HG03025 (cell line): ENCODE results near the gene DNM1.
"Not testable (repeated sequence)": the region's sequence is repeated elsewhere in the genome, so short reads cannot be mapped to it uniquely, and the experiment has no call there.

Source experiments
- ATAC-seq: cut with Tn5 transposase; IDR thresholded peaks from one replicate; pipeline ENCODE4 v1.9.1; 2021; ENCODE audit warnings: mild to moderate bottlenecking, moderate library complexity; ENCODE audit not compliant: unreplicated experiment, low FRiP score

The DNM1 gene

DNA sequence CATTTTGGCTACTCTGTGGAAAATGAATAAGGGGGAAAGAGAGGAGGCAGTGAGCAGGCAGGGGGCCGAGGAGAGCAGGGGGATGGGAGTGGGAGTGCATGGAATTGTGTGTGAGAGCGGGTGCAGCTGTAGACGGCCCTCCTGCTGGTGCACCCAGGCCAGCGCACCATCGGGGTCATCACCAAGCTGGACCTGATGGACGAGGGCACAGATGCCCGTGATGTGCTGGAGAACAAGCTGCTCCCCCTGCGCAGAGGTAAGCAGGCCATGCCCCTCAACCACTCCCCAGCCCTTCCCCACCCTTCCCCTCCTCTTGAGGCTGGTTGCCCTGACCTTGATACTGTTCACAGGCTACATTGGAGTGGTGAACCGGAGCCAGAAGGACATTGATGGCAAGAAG is 16.7 kb downstream of the DNM1 start:
- no peak for ATAC-seq

DNA sequence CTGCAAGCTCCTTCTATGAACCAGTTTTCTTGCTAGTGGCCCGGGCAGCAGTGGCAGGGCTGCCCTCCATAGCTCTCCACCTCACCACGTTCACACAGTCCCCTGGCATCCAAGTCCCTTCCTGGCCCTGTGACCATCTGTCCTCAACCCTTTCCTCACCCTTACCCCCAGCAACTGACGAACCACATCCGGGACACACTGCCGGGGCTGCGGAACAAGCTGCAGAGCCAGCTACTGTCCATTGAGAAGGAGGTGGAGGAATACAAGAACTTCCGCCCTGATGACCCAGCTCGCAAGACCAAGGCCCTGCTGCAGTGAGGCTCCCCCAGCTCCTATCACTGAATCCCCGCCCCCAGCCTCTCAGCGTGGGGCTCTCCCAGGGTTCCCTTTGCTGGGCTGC is 18.8 kb downstream of the DNM1 start:
- no peak for ATAC-seq

DNA sequence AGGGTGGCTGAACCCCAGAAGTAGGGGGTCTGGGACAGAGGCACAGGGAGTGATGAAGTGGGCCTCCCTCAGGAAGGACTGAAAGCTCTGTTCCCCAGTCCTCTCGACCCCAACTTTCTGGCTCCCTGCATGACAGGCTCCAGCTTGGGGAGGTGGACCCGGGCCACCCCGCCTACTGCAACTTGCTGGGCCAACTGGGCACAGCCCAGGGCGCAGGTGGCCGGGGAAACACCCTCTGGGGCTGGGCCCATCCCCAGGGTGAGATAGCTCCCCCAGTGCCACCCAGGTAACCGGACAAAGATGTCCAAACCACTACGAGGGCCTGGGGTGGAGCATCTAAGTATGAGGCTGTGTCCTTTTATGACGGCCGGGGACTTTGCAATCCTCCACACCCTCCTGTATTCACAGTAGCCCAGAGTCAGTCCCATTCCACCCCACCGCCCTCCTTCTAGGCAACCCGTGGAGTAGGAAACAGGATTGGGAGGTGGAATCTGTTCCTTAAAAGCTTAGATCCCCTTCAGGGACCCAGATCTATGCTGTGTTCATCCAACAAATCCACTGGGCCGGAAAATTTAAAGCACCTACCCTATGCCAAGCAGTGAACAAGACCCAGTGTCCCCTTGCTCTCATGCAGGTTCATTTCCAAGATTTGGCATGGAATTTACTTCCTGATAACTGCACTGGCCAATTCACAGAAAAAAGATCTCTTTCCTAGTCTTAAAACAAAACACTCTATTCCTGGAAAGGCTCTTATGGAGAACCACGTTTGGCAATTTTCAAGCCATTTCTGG is 19.9 kb downstream of the DNM1 start:
- ATAC-seq = no peak

DNA sequence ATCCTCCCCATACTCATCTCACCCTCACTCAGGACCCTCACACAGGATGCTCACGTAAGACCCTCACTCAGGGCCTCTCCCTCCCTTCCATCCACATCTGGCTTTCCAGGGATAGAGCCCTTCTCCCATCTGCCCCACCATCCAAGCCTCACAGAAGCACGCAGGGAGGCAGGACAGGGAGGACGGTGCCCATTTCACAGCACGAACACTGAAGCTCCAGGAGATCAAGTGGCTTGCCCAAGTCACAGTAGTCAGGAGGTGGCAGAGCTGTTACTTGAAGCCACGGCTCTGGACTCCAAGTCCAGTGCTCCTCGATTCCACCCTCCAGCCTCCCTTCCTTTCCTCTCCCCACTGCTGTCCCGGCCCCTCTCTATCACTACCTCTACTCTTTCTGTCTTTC is 21.7 kb downstream of the DNM1 start:
- ATAC-seq = no peak

DNA sequence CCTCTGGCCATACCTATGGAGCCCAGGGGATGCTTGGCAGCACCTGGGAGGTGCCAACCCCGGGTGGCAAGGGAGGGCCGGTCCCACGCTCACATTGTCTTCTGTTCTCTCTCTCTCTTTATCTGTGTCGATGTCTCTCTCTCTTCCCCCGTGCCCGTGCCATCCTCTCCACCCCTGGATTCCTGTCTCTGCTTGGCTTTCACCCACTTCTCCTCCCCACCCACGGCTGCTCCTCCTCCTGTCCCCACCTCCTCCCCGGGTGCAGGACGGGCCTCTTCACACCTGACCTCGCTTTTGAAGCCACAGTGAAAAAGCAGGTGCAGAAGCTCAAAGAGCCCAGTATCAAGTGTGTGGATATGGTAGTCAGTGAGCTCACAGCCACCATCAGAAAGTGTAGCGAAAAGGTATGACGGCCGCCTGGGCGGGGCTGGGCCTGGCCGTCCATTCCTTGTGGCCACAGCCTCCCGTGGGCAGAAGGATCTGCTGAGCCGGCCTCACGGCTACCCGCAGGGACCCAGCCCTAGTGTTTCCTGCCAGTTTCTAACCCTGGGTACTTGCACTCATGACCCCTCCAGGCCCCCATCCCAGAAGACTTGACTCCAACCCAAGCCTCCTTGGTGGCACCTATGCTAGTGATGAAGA is 22.7 kb downstream of the DNM1 start:
- no peak for ATAC-seq

DNA sequence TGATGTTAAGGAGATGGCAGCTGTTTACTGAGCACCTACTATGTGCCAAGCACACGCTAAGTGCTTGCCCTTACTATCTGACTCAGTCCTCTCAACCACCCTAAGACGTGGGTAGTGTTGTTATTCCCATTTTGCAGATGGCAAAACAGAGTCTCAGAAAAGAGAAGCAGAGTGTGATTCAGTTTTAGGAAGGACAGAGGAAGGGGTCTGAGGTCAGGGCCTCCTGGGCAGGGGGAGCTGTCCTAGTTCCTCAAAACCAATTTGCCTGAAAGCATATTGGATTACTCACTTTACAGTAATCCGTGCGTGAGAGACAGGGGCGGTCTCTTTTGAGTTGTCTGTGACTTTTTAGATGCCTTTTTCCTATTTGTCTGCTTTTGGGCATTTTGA is 23.2 kb downstream of the DNM1 start:
- no peak for ATAC-seq

DNA sequence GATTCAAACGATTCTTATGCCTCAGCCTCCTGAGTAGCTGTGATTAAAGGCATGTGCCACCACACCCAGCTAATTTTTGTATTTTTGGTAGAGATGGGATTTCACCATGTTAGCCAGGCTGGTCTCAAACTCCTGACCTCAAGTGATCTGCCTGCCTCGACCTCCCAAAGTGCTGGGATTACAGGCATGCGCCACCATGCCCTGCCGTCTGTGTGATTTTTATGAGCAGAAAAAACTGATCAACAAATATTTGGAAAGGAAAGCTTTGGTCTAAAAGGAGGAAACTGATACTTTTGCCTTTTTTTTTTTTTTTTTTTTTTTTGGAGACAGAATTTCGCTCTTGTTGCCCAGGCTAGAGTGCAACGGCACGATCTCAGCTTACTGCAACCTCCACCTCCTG is 27.7 kb downstream of the DNM1 start:
- ATAC-seq = not testable (repeated sequence)

DNA sequence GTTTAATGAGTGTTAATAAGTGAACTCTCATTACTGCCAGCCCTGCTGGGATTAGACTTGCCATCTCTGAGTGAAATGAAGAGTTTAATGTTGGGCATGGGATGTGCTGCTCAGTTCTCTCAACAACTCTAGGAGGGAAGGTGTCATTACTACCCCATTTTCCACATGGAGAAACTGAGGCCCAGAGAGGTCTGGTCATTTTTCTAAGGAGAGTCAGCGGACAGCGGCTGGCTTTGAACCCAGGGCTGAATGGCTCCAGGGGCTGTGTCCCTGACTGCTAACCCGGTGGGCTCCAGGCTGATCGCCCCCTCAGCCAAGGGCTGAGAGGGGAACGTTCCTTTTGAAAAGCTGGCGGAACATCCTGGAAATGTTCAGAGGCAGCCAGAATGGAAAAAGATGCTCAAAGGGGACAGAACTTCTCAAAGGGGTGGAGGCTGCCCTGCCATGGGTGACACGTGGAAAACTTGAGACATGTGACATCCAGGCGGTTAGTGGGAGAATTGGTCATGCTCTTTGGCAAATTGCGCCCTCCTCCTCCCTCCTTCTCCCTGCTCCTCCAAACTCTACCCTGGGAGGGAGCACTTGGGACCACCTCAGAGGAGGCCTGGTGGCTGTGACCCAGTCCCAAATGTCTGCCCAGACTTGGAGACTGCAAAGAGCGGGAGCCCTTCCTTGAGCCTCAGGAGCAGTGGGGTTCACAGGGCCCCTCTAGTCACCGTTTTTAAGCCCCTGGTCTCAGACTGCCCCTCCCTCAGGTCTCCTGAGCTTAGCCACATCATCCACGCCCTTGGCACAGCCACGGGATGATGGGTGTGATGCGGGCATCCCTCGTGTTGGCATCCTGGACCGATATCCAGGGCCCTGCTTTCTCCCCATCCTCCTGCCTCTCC is 28.7 kb downstream of the DNM1 start:
- no peak for ATAC-seq

DNA sequence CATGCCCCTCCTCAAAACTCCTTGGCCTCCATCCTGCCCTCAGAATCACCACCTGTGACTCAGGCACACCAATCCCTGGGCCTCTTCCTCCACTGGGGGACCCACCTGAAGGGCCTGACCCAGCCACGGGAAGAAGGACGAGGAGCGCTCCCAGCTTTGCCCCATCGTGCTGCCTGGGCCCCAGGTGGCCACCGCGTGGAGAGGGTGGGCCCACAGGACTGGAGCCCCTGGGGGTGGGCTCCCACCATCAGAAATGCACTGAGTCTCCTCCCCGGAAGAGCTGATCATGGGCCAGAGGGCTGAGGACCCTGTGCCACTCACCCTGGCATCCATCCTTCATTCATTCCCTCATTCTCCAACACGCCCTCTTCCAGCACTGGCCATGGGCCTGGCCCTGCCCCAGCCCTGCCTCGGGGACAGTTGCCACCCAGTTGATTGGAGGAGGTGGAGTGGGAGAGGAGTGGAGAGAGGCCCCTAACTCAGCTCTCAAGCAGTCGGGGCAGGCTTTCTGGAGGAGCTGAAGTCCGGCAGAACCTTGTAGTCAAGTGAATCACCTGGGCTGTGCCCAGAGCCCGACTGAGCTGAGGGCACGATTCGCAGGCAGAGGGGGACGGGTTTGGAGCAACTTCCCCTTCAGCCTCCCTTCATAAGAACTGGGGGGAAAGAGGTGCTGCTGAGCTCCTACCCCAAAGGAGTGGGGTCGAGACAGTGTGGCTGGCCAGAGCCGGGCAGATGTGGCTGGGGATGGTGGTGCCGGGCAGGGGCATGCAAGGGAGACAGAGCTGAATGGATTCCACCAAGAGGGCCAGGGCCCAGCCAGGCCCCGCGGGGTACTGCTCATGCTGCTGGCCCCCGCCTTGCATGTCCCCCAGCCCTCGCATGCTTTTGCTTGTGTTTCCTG is 29.6 kb downstream of the DNM1 start:
- ATAC-seq = no peak

DNA sequence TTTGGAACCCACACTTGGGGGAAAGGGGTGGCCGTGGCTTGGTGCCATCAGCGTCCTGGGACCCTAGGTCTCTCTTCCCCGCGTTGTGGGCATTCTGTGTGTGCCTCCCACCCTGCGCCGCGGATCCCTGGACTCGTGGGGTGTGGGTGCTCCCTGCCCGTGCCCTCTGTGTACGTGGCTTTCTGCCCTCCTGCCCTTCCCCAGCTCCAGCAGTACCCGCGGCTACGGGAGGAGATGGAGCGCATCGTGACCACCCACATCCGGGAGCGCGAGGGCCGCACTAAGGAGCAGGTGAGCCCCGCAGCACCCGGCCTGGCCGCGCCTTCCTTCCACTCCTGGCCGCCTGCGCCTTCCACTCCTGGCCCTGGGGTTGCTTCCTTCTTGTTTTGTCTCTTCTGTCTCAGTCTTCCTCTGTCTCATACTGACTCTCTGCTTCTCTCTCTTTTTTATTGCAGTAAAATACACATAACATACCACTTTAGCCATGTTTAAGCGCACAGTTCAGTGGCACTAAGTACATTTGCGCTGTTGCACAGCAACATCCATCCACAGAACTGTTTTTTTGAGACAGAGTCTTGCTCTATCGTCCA is 30.7 kb downstream of the DNM1 start:
- ATAC-seq = no peak

DNA sequence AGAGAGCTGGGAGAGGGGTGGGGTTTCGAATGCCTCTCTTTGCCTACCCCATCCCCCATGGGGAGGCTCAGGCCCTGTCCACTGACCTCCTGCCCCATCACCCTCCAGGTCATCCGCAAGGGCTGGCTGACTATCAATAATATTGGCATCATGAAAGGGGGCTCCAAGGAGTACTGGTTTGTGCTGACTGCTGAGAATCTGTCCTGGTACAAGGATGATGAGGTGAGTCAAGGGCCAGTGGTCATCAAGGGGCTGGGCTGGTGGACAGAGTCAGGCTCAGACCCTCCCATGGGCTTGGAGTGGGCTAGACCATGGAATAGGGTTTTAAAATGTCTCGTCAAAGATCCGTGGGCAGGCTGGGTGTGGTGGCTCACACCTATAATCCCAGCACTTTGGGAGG is 38.9 kb downstream of the DNM1 start:
- ATAC-seq = no peak

DNA sequence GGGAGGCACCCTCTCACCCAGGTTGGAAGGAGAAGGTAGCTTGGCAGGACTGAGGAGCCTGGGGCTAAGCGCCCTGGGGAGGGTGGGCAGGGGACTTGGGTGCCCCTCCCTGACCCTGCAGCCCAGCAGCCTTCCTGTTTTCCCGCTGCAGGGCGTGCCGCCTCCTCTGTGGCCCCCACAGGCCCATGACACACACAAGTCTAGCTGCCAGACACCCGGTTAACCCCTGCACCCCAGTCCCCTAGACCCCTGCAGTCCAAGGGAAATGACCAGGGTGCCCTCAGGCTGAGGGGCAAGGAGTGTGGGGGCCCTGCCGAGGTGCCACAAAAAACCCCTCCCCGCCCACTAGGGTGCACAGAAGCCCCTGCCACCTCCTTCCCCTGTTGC is 39.6 kb downstream of the DNM1 start:
- no peak for ATAC-seq

DNA sequence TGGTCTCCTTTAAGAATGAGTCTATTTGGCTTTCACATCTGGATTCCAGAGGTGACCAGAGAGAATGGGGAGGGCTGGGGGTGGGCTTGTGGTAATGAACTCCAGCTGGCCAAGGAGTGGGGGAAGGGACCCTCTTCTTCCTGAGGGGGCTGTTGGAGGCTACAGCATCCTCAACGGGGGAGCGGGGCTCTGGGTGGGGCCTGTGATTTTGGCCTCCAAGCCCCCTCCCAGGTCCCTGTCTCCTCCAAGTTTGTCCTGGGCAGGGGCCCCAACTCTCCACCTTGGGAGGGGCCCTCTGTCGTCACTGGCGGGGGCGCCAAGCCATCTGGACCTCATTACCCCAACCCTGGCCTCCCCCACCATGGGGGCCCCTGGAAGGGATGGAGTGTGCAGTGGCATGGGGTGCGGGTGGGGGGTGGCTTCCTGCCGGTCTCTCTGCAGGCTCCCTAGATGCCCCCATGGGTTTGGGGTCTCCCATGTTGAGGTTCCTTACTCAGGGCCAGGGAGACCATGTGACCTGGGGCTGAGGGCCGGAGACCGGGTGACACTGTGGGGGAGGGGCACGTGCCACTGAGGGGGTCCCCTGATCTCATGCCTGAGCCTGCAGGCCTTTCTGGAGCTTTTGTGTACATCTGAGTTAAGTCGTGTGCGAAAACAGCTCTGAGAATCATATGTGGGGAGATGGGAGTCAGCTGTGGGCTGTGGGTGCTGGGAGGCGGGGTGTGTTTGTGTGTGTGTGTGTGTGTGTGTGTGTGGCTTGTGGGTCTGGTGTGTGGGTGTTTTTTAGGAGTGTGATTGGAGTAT is 40.2 kb downstream of the DNM1 start:
- ATAC-seq = no peak

DNA sequence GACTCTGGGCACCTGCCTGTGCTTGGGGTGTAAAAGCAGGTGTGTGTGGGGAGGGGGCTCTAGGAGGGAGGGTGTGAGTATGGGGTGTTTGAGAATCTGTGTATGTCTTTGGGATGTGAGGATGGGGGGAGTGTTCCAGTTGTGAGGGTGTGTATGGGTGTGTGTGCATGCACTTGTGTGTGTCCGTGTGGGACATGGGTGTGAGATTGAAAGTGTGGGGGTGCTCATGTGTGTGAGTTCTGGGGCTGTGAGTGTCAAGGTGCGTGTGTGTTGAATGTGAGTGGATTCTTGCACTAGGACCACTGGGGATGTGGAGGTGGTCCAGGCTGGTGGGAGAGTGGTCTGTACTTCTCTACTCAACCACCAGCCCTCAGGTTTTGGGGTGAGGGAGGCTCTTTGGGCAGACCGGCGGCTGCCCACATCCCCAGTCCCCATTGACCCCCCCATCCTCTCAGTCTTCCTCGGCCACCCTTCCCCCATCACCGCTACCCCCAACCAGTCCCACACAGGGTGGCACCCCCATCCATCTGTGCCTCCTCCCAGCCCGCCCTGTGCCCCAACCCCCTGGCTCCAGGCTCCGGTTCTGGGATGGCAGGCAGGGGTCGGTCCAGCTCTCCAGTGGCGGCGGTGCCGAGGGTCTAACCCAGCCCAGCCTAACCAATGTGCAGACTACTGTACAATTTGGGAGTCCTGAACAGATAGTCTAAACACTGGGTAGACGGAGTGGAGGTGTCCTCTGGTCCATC is 41.1 kb downstream of the DNM1 start:
- ATAC-seq = no peak

DNA sequence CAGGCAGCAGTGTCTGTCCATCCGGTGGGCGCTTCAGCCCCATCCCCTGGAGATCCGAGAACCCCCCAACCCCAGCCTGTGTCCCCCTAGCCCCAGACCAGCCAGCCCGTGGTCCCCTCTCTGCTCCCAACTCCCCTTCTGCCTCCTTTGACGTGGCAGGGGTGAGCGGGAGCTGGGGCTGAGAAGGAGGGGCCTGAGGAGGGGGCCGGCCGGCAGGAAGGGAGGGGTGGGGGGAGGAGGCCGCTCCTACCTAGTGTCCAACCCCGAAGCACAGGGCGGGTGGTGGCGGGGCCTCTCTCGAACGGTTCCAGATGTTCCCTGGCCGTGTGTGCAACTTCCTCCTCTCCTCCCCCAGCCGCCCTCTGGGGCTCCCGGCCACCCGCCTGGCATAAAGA is 41.7 kb downstream of the DNM1 start:
- ATAC-seq = no peak

DNA sequence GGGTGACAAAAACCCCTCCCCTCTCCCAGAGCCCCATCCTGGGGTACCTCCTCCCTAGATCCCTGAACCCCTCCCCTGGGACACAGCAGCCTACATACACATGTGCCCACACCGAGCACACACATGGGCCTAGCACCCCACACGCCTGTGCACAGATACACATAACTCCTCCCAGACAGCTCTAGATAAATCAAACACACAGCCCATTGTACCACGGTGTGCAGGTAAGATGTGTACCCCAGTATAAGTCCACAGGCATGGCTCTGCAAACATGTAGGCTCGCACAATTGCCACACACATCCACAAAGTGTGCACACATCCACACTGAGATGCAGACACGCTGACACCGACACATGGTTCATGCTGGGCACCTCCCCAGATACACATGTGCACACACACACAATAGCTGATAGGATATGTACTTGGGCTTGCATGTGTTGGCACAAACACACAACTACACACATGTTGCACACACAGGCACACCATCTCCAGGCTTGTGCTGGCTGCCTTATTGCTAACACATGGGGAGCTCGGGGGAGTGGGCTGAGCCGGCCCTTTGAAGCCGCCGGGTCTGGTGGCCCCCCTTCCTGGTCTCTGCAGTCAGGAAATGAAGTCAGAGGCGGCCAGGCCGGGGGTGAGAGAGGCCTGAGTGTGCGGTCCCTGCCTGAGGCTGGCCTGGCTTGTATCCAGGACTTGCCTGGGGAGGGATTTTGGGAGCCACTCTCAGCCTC is 42.4 kb downstream of the DNM1 start:
- no peak for ATAC-seq

DNA sequence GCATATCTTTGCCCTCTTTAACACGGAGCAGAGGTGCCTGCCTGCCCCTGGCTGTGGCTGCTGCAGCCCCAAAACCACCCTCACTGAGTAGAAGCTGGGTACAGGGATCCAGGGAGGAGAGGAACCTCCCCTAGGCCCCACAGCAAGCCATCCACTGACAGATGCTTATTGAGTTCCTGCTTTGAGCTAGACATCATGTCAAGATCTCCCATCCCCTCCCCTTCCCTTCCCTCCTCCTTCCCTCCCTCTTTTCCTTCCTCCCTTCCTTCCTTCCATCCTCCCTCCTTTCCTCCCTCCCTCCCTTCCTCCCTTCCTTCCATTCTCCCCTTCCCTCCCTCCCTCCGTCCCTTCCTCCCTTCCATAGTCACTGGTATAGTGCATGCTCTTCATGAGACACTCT is 43.3 kb downstream of the DNM1 start:
- ATAC-seq = no peak

DNA sequence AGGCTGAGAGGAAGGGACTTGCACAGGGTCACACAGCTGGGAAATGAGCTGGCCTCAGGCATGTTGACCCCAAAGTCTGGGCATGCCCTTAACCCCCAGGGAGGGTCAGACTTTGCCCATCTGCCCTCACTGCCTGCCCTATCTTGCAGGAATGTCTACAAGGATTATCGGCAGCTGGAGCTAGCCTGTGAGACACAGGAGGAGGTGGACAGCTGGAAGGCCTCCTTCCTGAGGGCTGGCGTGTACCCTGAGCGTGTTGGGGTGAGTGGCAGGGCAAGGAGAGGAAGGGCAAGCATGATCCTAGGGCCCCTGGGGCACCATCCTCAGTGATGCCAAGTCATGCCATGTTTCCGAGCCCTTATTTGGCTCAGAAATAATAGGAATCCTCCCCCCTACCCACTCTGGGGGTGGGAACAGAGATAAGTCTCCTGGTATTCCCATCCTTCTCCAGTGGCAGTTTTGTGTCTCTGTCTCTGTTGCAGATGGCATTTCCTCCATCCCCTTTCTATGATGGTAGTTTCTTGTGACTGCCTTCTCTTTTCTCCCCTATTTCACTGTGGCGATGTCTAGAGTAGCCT is 44.1 kb downstream of the DNM1 start:
- no peak for ATAC-seq
